Stimulated activated CD8-positive, alpha-beta memory T cell treated with anti-CD3 and anti-CD28 coated beads, Interleukin-2, amount 100 ng/mL, for 1 hour (primary cell): ENCODE measurements around the gene CELSR1.

Experiments used
- DNase-seq, 2 donors: peaks; one replicate each; pipeline ENCODE4 v3.0.0-alpha.2; 2020; ENCODE audit warnings: low read depth in 2 of 2

Gene CELSR1

GRCh38 chr22:46448333-46448732 lies 89.1 kb downstream of the CELSR1 start:
- DNase-seq: no peak

GRCh38 chr22:46447906-46448305 lies 89.5 kb downstream of the CELSR1 start:
- no peak for DNase-seq

- DNase-seq: no peak
Measured at GRCh38 chr22:46446799-46447198, 90.6 kb downstream of the CELSR1 start.

- DNase-seq: no peak
Measured at GRCh38 chr22:46445771-46446420, 91.5 kb downstream of the CELSR1 start.

GRCh38 chr22:46444390-46444854 lies 93.0 kb downstream of the CELSR1 start:
- no peak for DNase-seq

- DNase-seq: no peak
Measured at GRCh38 chr22:46443850-46444389, 93.5 kb downstream of the CELSR1 start.

- DNase-seq: no peak
Measured at GRCh38 chr22:46442217-46442853, 95.1 kb downstream of the CELSR1 start.

- no peak for DNase-seq
Measured at GRCh38 chr22:46439576-46440465, 97.6 kb downstream of the CELSR1 start.

GRCh38 chr22:46439111-46439510 lies 98.3 kb downstream of the CELSR1 start:
- DNase-seq: no peak

GRCh38 chr22:46437671-46438440 lies 99.6 kb downstream of the CELSR1 start:
- no peak for DNase-seq

- no peak for DNase-seq
Measured at GRCh38 chr22:46436595-46437175, 100.7 kb downstream of the CELSR1 start.

- no peak for DNase-seq
Measured at GRCh38 chr22:46433318-46433717, 104.1 kb downstream of the CELSR1 start.

GRCh38 chr22:46432164-46433068 lies 105.0 kb downstream of the CELSR1 start:
- no peak for DNase-seq

GRCh38 chr22:46430961-46431838 lies 106.2 kb downstream of the CELSR1 start:
- DNase-seq: no peak

- DNase-seq: no peak
Measured at GRCh38 chr22:46429325-46429853, 108.0 kb downstream of the CELSR1 start.

- no peak for DNase-seq
Measured at GRCh38 chr22:46428602-46429324, 108.7 kb downstream of the CELSR1 start.

GRCh38 chr22:46428171-46428570 lies 109.2 kb downstream of the CELSR1 start:
- no peak for DNase-seq

- no peak for DNase-seq
Measured at GRCh38 chr22:46425016-46425415, 112.4 kb downstream of the CELSR1 start.
